GM12892 (cell line): ENCODE measurements around the gene ZNF423.

Experiments
- DNase-seq: peaks from one replicate; pipeline ENCODE4 v3.0.0; 2011; ENCODE audit not compliant: insufficient read length
- FAIRE-seq: peaks from 2 replicates; lab custom pipeline; 2011; peaks lifted over from hg19 to GRCh38; lab: Jason Lieb, UNC
- POLR2A ChIP-seq: IDR thresholded peaks from 2 replicates; pipeline ENCODE4 v1.6.1; 2011; ENCODE audit warnings: low read depth, low read length, control low read depth
- POLR2AphosphoS5 ChIP-seq: IDR thresholded peaks from 2 replicates; pipeline ENCODE4 v1.6.1; 2011; ENCODE audit warnings: low read depth, low read length, control low read depth
- TAF1 ChIP-seq: IDR thresholded peaks from 2 replicates; pipeline ENCODE4 v1.6.1; 2011; ENCODE audit warnings: low read depth, mild to moderate bottlenecking, control low read depth, low read length, borderline replicate concordance

The ZNF423 gene

GRCh38 chr16:49866595-49867071, 10.7 kb upstream of the ZNF423 start:
- FAIRE-seq = no peak
- no peak for DNase-seq
- no peak for TF ChIP-seq POLR2AphosphoS5
- no peak for TF ChIP-seq POLR2A
- no peak for TF ChIP-seq TAF1

- TF ChIP-seq POLR2A (no peak), TAF1 (no peak), POLR2AphosphoS5 (no peak)
- DNase-seq (no peak), FAIRE-seq (no peak)
Observed at GRCh38 chr16:49862694-49863093, 6.8 kb upstream of the ZNF423 start.

- FAIRE-seq (no peak), DNase-seq (no peak)
- TF ChIP-seq TAF1 (no peak), POLR2AphosphoS5 (no peak), POLR2A (no peak)
Observed at GRCh38 chr16:49861299-49861698, 5.4 kb upstream of the ZNF423 start.

GRCh38 chr16:49860593-49860992, 4.7 kb upstream of the ZNF423 start:
- TF ChIP-seq POLR2AphosphoS5 = no peak
- no peak for TF ChIP-seq POLR2A
- TF ChIP-seq TAF1 = no peak
- DNase-seq = no peak
- FAIRE-seq = no peak

GRCh38 chr16:49859125-49859811, 3.4 kb upstream of the ZNF423 start:
- no peak for DNase-seq
- no peak for FAIRE-seq
- TF ChIP-seq POLR2AphosphoS5 = no peak
- TF ChIP-seq TAF1 = no peak
- no peak for TF ChIP-seq POLR2A

GRCh38 chr16:49858200-49859124, 2.5 kb upstream of the ZNF423 start:
- TF ChIP-seq POLR2AphosphoS5 (no peak), TAF1 (no peak), POLR2A (no peak)
- DNase-seq = no peak
- FAIRE-seq = no peak

- DNase-seq (peak; percentile 69), FAIRE-seq (no peak)
- TF ChIP-seq TAF1 = no peak
Observed at GRCh38 chr16:49857423-49858181, 1.7 kb upstream of the ZNF423 start.

GRCh38 chr16:49856672-49857330, 889 bp upstream of the ZNF423 start:
- no peak for TF ChIP-seq POLR2AphosphoS5
- TF ChIP-seq POLR2A = no peak
- no peak for TF ChIP-seq TAF1
- no peak for DNase-seq
- FAIRE-seq = no peak

- FAIRE-seq (peak; percentile 70), DNase-seq (peak; percentile 61)
- TF ChIP-seq POLR2A = no peak
- TF ChIP-seq TAF1 = no peak
- no peak for TF ChIP-seq POLR2AphosphoS5
Observed at GRCh38 chr16:49855280-49855821, 561 bp downstream of the ZNF423 start.

- FAIRE-seq (no peak), DNase-seq (no peak)
- no peak for TF ChIP-seq POLR2AphosphoS5
- no peak for TF ChIP-seq TAF1
- no peak for TF ChIP-seq POLR2A
Observed at GRCh38 chr16:49854796-49855203, 1.1 kb downstream of the ZNF423 start.
